H1 (cell line): ENCODE measurements around the gene STAMBP. TPM values are rescaled to one million over a fixed set of nuclear protein-coding genes. Genes with fewer than 3 reads are reported as not detected.

Experiments used
- CTCF ChIA-PET: fragments of 300-600 bp; sonication (Branson Sonifier 250); formaldehyde crosslinking; loops from one replicate; lab custom pipeline; 2021; ENCODE audit not compliant: partially characterized antibody; lab: Charles Lee
- POLR2A ChIA-PET: fragments of 300-600 bp; sonication (Branson Sonifier 250); formaldehyde crosslinking; loops from one replicate; lab custom pipeline; 2021; ENCODE audit warnings: inconsistent platforms; ENCODE audit not compliant: partially characterized antibody; lab: Charles Lee
- DNase-seq, 2 experiments: peaks; one replicate each; pipeline versions ENCODE4 v3.0.0 to v3.0.0-alpha.2; 2010 to 2022; ENCODE audit warnings: low spot score in 2 of 2, low read depth in 1 of 2, mixed read lengths in 1 of 2
- FAIRE-seq: peaks from 2 replicates; lab custom pipeline; 2011; peaks lifted over from hg19 to GRCh38; lab: Jason Lieb, UNC
- H2AFZ ChIP-seq: 2 replicates; pipeline ENCODE4 v1.8.1; 2012; ENCODE audit warnings: low read length, inconsistent platforms
- H2AK5ac ChIP-seq: 2 replicates; pipeline ENCODE4 v1.6.1; 2013; ENCODE audit warnings: low read depth, low read length
- H2BK120ac ChIP-seq: replicated peaks from 2 replicates; pipeline ENCODE3; 2013; ENCODE audit warnings: low read depth, low read length, inconsistent platforms
- H2BK12ac ChIP-seq: 2 replicates; pipeline ENCODE4 v1.6.1; 2013; ENCODE audit warnings: low read depth, low read length
- H2BK15ac ChIP-seq: 2 replicates; pipeline ENCODE4 v1.6.1; 2013; ENCODE audit warnings: low read length
- H2BK20ac ChIP-seq: 2 replicates; pipeline ENCODE4 v1.6.1; 2013; ENCODE audit warnings: low read length
- H2BK5ac ChIP-seq: 2 replicates; pipeline ENCODE4 v1.6.1; 2013; ENCODE audit warnings: low read depth, low read length
- H3K14ac ChIP-seq: 2 replicates; pipeline ENCODE4 v1.6.1; 2013; ENCODE audit warnings: inconsistent platforms; ENCODE audit not compliant: insufficient read length
- H3K18ac ChIP-seq: 2 replicates; pipeline ENCODE4 v1.6.1; 2013; ENCODE audit warnings: low read length; ENCODE audit errors: extremely low read depth
- H3K23ac ChIP-seq: 2 replicates; pipeline ENCODE4 v1.6.1; 2013; ENCODE audit warnings: inconsistent platforms; ENCODE audit not compliant: insufficient read length
- H3K23me2 ChIP-seq: 2 replicates; pipeline ENCODE4 v1.6.1; 2013; ENCODE audit warnings: low read depth, low read length
- H3K27ac ChIP-seq: 2 replicates; pipeline ENCODE4 v1.6.1; 2011; ENCODE audit warnings: low read depth, low read length, inconsistent platforms
- H3K27me3 ChIP-seq, 4 experiments: replicated peaks in 1 of 4; 1 replicate in 1 of 4; 2 replicates in 3 of 4; pipeline versions ENCODE4 v1.6.1 to v1.8.1; 2011 to 2013; ENCODE audit warnings: low read length in 3 of 4, mild to moderate bottlenecking in 3 of 4, inconsistent platforms in 2 of 4, mixed read lengths in 2 of 4, moderate library complexity in 1 of 4; ENCODE audit not compliant: control insufficient read depth in 3 of 4, insufficient read depth in 3 of 4; ENCODE audit errors: extremely low read depth in 1 of 4
- H3K36me3 ChIP-seq, 4 experiments: 2 replicates each; pipeline versions ENCODE4 v1.6.1 to v1.8.1; 2011 to 2013; ENCODE audit warnings: mild to moderate bottlenecking in 4 of 4, low read length in 3 of 4, moderate library complexity in 2 of 4, control low read depth in 1 of 4, inconsistent platforms in 1 of 4; ENCODE audit not compliant: insufficient read depth in 4 of 4, control insufficient read depth in 2 of 4
- H3K4ac ChIP-seq: replicated peaks from 2 replicates; pipeline ENCODE3; 2013; ENCODE audit warnings: low read length, low read depth, mixed read lengths, inconsistent platforms; ENCODE audit not compliant: insufficient read length
- H3K4me1 ChIP-seq, 4 experiments: replicated peaks in 1 of 4; 1 replicate in 1 of 4; 2 replicates in 3 of 4; pipeline versions ENCODE4 v1.6.1 to v1.8.1; 2011 to 2013; ENCODE audit warnings: low read length in 3 of 4, inconsistent platforms in 2 of 4, mixed read lengths in 1 of 4; ENCODE audit not compliant: insufficient read depth in 4 of 4, control insufficient read depth in 3 of 4
- H3K4me2 ChIP-seq, 2 experiments: 2 replicates each; pipeline versions ENCODE4 v1.6.1 to v1.8.1; 2011 to 2013; ENCODE audit warnings: low read depth in 2 of 2, low read length in 2 of 2, control low read depth in 1 of 2, inconsistent platforms in 1 of 2, mild to moderate bottlenecking in 1 of 2; ENCODE audit not compliant: insufficient read depth in 1 of 2
- H3K4me3 ChIP-seq, 4 experiments: fragments of 200-600, 300-600 bp in 1 of 4; sonication (generic), shearing (Covaris generic), sonication (Bioruptor Twin) in 1 of 4; 2 replicates each; pipeline versions ENCODE4 v1.5.1 to v1.8.1; 2011 to 2016; ENCODE audit warnings: low read length in 4 of 4, low read depth in 3 of 4, control low read depth in 2 of 4, inconsistent platforms in 2 of 4, mild to moderate bottlenecking in 2 of 4, mixed read lengths in 1 of 4, moderate library complexity in 1 of 4; ENCODE audit not compliant: insufficient read depth in 2 of 4; ENCODE audit errors: extremely low read depth in 1 of 4
- H3K56ac ChIP-seq: replicated peaks from 2 replicates; pipeline ENCODE3; 2013; ENCODE audit warnings: low read depth, mild to moderate bottlenecking, mixed read lengths, low read length, inconsistent platforms; ENCODE audit not compliant: insufficient read length
- H3K79me1 ChIP-seq: 2 replicates; pipeline ENCODE4 v1.6.1; 2013; ENCODE audit warnings: low read depth, low read length, control low read depth
- H3K79me2 ChIP-seq, 2 experiments: 2 replicates each; pipeline versions ENCODE4 v1.6.1 to v1.8.1; 2012 to 2013; ENCODE audit warnings: low read length in 2 of 2, mild to moderate bottlenecking in 2 of 2, inconsistent platforms in 1 of 2; ENCODE audit not compliant: insufficient read depth in 2 of 2, control insufficient read depth in 1 of 2
- H3K9ac ChIP-seq, 4 experiments: replicated peaks in 1 of 4; 1 replicate in 1 of 4; 2 replicates in 3 of 4; pipeline versions ENCODE4 v1.6.1 to v1.8.1; 2011 to 2013; ENCODE audit warnings: low read depth in 3 of 4, low read length in 3 of 4, control low read depth in 2 of 4, mild to moderate bottlenecking in 2 of 4, moderate library complexity in 2 of 4, inconsistent platforms in 1 of 4; ENCODE audit errors: extremely low read depth in 1 of 4
- H3K9me3 ChIP-seq, 2 experiments: 2 replicates each; pipeline versions ENCODE4 v1.6.1 to v1.8.1; 2012 to 2013; ENCODE audit warnings: mild to moderate bottlenecking in 2 of 2, moderate library complexity in 2 of 2, control low read depth in 1 of 2, inconsistent platforms in 1 of 2, low read depth in 1 of 2, low read length in 1 of 2, mixed read lengths in 1 of 2; ENCODE audit not compliant: insufficient read depth in 2 of 2
- H4K20me1 ChIP-seq, 2 experiments: replicated peaks in 1 of 2; 2 replicates each; pipeline versions ENCODE3 to v1.8.1; 2011 to 2013; ENCODE audit warnings: inconsistent platforms in 2 of 2, low read length in 2 of 2, mild to moderate bottlenecking in 1 of 2; ENCODE audit not compliant: insufficient read depth in 2 of 2, control insufficient read depth in 1 of 2
- H4K5ac ChIP-seq: 2 replicates; pipeline ENCODE4 v1.6.1; 2013; ENCODE audit warnings: low read length, low read depth, mixed read lengths, inconsistent platforms; ENCODE audit not compliant: insufficient read length
- H4K8ac ChIP-seq: 2 replicates; pipeline ENCODE4 v1.8.0; 2013; ENCODE audit warnings: mild to moderate bottlenecking, moderate library complexity, low read length, inconsistent platforms; ENCODE audit not compliant: insufficient read depth; ENCODE audit errors: extremely low read depth
- H4K91ac ChIP-seq: replicated peaks from 2 replicates; pipeline ENCODE3; 2013; ENCODE audit warnings: low read length, mixed read lengths, inconsistent platforms; ENCODE audit not compliant: insufficient read length
- CHD1 ChIP-seq: IDR thresholded peaks from 2 replicates; pipeline ENCODE4 v1.6.1; 2012; ENCODE audit warnings: low read depth, low read length, improper control_type of control experiment
- CREB1 ChIP-seq: IDR thresholded peaks from 2 replicates; pipeline ENCODE4 v1.6.1; 2012; ENCODE audit warnings: inconsistent platforms
- FOSL1 ChIP-seq: IDR thresholded peaks from 2 replicates; pipeline ENCODE4 v1.6.1; 2011; ENCODE audit warnings: mild to moderate bottlenecking, low read depth, low read length, moderate library complexity; ENCODE audit not compliant: insufficient read depth
- WGBS, 2 experiments: shearing (Covaris generic) in 1 of 2; methylation state at CpG; one replicate each; pipeline versions ENCODE4 v1.1.6 to v1.1.7; 2013 to 2015; ENCODE audit warnings: low lambda C conversion rate in 2 of 2, mixed read lengths in 2 of 2, inconsistent platforms in 1 of 2, low coverage in 1 of 2, missing lambda C conversion rate in 1 of 2; ENCODE audit not compliant: insufficient replicate concordance in 2 of 2, insufficient coverage in 1 of 2, insufficient read length in 1 of 2; ENCODE audit errors: extremely low coverage in 1 of 2, missing lambda C conversion rate in 1 of 2; 5-methylcytosine and 5-hydroxymethylcytosine counted together
- polyA plus RNA-seq, 7 experiments: library from polyadenylated mRNA; depleted of rRNA in 3 of 7; stranded (reverse) in 5 of 7; unstranded in 2 of 7; fragments of >200 nt in 5 of 7; fragments of 200-250 nt in 2 of 7; gene quantifications; 1 replicate in 5 of 7; 2 replicates in 1 of 7; 4 replicates in 1 of 7; pipeline versions ENCODE4 v1.2.1 to v1.2.3, GENCODE V29; 2011 to 2013; ENCODE audit warnings: missing spikeins in 2 of 7, mixed read lengths in 2 of 7
- total RNA-seq: library from RNA; stranded (reverse); fragmentation: NEBNext Ultra II Directional; extraction: Animal tissue kit (Norgen Biotek cat#: 25700); gene quantifications from 2 replicates; pipeline ENCODE4 v1.2.1, GENCODE V29; 2021

Gene STAMBP
- total and polyA plus RNA-seq, 2 of the 8 experiments (the other 6 are each of a cell fraction or from before 2014, with no cell fraction given), result 35.8 to 49.7 TPM

DNA sequence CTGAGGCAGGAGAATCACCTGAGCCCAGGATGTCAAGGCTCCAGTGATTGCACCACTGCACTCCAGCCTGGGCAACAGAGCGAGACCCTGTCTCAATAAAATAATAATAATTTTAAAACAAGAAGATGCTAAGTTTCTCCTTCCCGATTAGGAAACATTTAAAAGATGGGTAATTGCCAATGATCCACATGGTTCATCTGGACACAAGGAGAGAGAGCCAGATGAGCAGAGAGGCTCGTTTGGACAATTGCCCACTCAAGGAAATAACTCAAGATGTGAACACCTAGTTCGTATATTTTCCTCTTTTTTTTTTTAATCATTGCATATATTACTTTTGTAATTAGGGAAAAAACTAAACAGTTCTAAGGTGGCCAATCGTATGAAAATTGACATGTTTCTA, 60.4 kb downstream of the STAMBP start:
- no peaks in the 10 kb centered on the region for H3K27me3 ChIP-seq
- DNase-seq (no peak), FAIRE-seq (no peak)
- ChIA-PET POLR2A (no interaction called here), CTCF (no interaction called here)
- no peak overlapping the region for H2BK120ac ChIP-seq
- no peaks in the 10 kb centered on the region for H3K36me3 ChIP-seq
- H2AFZ ChIP-seq, result no peak overlapping the region
- H3K27ac ChIP-seq, result no peak overlapping the region
- H2BK12ac ChIP-seq, result no peak overlapping the region
- no peak overlapping the region for H2AK5ac ChIP-seq
- no peak overlapping the region for H4K8ac ChIP-seq
- WGBS, 2 experiments, result 93% methylated on average over 4 of the region's 5 CpGs; no CpG with 5 or more reads in 1 of the 2 experiments
- H3K4ac ChIP-seq, result no peak overlapping the region
- H3K18ac ChIP-seq, result no peak overlapping the region
- H2BK20ac ChIP-seq, result no peak overlapping the region
- no peak overlapping the region for H4K91ac ChIP-seq
- no peak overlapping the region for H2BK15ac ChIP-seq
- no peak overlapping the region for H3K14ac ChIP-seq
- no peak overlapping the region for H4K5ac ChIP-seq
- H3K4me2 ChIP-seq, result no peak overlapping the region
- H3K4me3 ChIP-seq, result no peak overlapping the region
- no peaks in the 10 kb centered on the region for H4K20me1 ChIP-seq
- H3K79me1 ChIP-seq, result no peaks in the 10 kb centered on the region
- H3K23me2 ChIP-seq, result no peaks in the 10 kb centered on the region
- no peak overlapping the region for H3K56ac ChIP-seq
- no peak overlapping the region for H2BK5ac ChIP-seq
- H3K23ac ChIP-seq, result no peak overlapping the region
- peaks cover 0 to 7% (median 4%) of the 10 kb centered on the region in 4 experiments; a peak in 4 of 7 replicates for H3K4me1 ChIP-seq
- no peaks in the 10 kb centered on the region for H3K79me2 ChIP-seq
- no peak overlapping the region for H3K9ac ChIP-seq
- no peaks in the 10 kb centered on the region for H3K9me3 ChIP-seq
- TF ChIP-seq CHD1 (no peak), CREB1 (no peak), FOSL1 (no peak)
